NCI-H2196 treated with DMSO at 0.1 percent for 48 hours (cell line): Measurements from ENCODE around the gene PPFIA4.
A peak's percentile ranks its signal among the peaks of the same experiment; 100 is the strongest.

Experiments
- DNase-seq: peaks from one replicate; lab custom pipeline; 2025; ENCODE audit not compliant: unreplicated experiment; lab: John Stamatoyannopoulos, UW

Gene PPFIA4

DNA sequence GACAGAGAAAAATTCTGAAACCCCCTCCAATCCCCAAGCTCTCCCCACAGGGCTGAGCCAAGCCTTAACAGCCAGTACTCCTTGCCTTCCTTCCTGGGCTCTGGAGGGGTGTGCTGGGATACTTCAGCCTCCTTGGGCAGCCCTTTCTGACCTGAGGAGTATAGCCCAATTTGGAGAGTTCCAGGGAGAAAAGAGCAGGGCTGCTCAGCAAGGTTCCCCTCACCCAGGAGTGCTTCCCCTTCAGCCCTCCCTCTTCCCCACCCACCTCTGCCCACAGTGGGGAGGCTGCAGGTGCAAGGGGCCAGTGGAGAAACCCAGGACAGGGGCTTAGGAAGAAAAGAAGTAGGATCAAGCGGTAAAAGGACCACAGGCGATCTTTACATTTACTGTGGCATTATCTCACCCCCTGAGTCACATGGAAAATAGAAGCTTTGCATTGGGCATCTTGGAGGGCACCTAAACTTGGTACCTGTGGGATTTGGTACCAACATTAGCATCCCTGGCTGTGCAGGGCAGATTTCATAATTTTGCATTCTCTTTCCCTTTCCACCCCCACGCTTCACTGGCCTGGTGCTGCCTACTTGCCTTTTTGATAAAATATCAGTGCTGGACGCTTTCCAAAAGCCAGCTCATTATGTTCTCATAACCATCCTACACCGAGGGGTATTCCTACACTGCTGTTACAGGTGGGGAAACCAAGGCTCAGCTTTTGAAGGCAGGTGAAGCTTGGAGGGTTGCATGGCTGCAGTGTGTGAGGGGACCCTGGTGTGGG, 98.4 kb downstream of the PPFIA4 start:
- DNase-seq = no peak

DNA sequence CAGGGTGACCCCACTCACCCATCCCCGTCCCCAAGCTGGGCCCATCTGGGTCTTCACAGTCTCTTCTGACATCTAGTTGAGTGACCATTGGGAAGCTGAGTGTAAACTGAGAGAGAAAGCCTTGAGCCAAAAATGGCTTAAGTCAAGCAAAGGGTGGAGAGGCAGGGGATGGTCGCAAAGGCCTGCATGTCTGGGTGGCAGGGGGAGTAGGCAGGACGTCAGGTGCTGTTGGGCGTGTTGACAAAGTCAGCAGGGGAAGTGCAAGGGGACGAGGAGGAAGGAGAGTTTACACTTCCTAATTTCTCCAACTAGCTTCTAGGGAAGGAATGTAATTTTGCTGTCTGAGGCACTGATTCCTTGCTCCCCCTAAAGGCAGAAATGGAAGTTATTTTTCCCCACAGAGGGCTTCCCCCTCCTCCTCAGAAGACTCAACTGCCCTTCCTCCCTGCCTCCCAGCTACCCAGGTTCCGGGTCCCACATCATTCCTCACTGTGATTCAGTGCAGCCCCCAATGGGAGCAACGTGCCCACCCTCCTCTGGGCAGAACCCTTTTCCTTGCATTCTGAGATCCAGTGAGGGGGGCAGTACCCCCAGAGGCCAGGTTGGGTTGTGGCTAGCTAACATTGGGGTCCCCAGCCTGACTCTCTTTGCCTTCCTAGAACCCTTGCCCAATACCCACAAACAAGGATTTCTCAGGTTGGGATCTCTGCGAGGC, 100.0 kb downstream of the PPFIA4 start:
- no peak for DNase-seq

DNA sequence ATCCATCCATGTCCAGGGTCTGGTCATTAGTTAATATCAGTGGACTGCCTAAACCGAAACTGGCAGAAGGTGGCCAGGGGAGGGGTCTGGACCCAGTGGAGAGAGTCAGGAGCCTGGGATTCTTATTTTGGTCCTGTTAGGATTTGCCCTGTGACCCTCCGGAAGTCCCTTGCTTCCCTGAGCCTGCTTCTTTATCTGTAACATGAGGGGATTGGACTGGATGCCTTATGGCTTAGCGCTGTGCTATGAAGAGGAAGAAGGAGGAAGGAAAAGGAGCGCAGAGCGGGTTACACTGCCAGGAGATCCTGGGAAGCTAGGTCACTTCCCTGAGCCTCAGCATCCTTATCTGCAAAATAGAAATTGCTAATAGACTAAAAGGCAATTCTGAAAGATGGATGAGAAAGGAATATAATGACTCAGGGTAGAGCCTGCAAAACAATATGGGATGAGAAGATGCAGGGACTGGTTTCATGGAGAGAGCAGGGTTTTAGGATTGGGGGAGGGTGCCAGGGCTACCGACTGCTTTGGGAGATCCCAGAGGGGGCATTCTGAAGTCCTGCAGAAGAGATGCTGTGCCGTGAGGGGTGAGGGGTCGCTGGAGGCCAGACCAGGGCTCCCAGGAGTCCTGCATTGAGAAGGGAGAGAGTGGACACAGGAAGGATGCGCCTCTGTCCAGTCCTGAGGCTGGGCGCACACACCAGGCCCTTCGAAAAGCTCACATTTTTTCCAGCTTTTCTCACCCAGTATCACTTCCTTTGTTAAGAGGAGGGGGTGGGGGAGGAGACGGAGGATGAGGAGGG, 100.8 kb downstream of the PPFIA4 start:
- no peak for DNase-seq

DNA sequence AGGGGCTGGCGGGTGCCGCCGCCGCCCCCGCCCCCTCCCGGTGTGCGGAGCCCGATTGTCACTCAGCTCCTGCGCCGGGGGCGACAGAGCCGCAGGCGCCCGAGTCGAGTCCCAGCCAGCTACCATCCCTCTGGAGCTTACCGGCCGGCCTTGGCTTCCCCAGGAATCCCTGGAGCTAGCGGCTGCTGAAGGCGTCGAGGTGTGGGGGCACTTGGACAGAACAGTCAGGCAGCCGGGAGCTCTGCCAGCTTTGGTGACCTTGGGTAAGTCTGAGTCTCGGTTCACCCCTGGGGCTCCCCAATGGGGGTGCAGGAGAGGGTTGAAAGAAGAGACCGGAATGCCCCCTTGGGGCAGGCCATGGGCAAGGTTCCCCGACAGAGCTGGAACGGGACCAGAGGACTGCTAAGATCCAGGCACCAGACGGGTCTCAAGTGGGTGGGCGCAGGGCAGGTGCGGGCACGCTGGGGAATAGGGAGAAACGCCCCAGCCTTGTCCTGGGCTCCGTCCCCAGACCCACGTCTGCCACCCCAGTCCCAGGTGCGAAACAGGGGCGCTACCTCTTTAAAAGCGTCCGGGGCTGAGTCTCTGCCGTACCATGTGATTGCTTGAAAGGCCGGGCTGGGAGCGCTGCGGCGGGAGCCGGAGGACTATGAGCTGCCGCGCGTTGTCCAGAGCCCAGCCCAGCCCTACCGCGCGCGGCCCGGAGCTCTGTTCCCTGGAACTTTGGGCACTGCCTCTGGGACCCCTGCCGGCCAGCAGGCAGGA, 101.6 kb downstream of the PPFIA4 start, which contains the start of gene ADORA1:
Gene ADORA1, plus strand, starts transcription at position 61 of the 765 bp plus-strand sequence. CDS start 1,116 bp downstream, outside the sequence.
- peak; percentile 33 for DNase-seq

DNA sequence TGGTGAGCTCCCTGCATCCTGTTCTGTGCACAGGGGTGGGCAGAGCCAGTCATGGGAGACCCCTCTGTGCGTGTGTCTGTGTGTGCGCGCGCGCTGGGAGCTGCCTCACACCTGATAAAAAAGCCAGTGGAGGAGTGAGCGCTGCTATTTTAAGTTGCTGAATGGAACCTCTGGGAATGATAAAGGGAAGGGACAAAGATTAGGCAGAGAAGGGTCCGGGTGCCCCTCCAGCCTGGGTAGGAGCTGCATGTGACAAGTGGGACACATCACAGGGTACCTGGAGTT, 102.1 kb downstream of the PPFIA4 start:
- no peak for DNase-seq
